Kidney epithelial cell (primary cell): ENCODE results near the gene REPS1. TPM values are rescaled to one million over a fixed set of nuclear protein-coding genes. Genes with fewer than 3 reads are reported as not detected.

Experiments
- DNase-seq: peaks from one replicate; pipeline ENCODE4 v3.0.0-alpha.2; 2010; ENCODE audit warnings: low read depth
- H3K27me3 ChIP-seq: 2 replicates; pipeline ENCODE4 v1.6.0; 2011; ENCODE audit warnings: low read length; ENCODE audit not compliant: control insufficient read depth, insufficient read depth
- H3K36me3 ChIP-seq: 2 replicates; pipeline ENCODE4 v1.5.1; 2011; ENCODE audit warnings: low read length; ENCODE audit not compliant: control insufficient read depth, insufficient read depth
- H3K4me3 ChIP-seq: 2 replicates; pipeline ENCODE4 v1.5.1; 2011; ENCODE audit warnings: low read depth, mild to moderate bottlenecking, control low read depth, low read length
- CTCF ChIP-seq: IDR thresholded peaks from 2 replicates; pipeline ENCODE4 v1.5.1; 2011; ENCODE audit warnings: mild to moderate bottlenecking, moderate library complexity, low read length, control low read depth, inconsistent platforms; ENCODE audit not compliant: insufficient read depth, poor library complexity, severe bottlenecking
- total RNA-seq: library from RNA; depleted of rRNA; stranded (reverse); fragments of >200 nt; gene quantifications from 2 replicates; pipeline ENCODE4 v1.2.3, GENCODE V29; 2015

Gene REPS1
- total RNA-seq, 1 donor from 2014 or later, result 40.7 TPM

DNA sequence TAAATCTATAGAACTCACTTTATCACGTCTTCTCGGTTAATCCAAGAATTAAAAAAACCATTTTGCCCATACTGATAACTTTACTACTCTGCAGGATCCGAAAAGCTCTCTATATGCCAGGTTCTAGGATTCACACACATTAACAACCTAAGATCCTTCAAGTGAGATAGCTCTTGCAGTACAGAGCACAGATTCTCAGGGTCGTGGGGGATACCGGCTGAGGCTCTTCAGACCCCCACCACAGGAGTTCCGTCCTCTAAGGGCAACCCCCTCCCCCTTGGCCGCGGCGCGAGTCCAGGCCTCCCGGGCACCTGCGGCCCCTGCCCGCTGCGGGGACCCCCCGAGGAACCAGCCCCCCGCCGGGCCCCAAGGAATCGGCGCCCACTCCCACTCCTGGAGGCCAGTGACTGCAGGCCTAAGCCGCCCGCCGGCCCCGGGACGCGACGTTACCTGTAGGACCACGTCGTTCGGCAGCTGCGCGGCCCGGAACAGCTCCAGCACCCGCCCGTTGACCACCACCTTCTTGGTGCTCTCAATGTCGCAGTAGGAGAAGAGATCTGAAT, 892 bp downstream of the REPS1 start:
- DNase-seq, result no peak
- Histone ChIP-seq H3K27me3 (no peaks in the 10 kb centered on the region), H3K36me3 (no peaks in the 10 kb centered on the region), H3K4me3 (peak overlapping the region; percentile 90)
- no peak for TF ChIP-seq CTCF

DNA sequence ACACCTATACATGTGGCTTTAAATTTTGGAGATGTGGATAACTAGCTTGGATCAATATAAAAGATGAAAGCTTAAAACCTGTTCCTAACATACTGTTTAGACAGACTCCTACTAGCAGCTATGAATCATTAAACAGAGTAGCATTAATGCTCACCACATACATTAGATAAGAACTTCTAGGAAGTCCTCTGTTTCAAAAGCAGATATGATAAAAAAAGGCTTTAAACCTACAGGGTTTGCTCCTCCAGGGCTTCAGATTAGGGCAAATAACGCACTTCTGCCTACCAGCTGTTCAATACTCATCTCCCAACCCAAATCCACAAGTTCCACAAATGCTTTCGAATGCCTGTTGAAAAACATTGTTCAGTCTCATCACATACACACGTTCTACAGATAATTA, 1.5 kb downstream of the REPS1 start:
- DNase-seq, result no peak
- no peaks in the 10 kb centered on the region for H3K27me3 ChIP-seq
- peak overlapping the region; percentile 90 for H3K4me3 ChIP-seq
- TF ChIP-seq CTCF, result no peak
- no peaks in the 10 kb centered on the region for H3K36me3 ChIP-seq

- H3K4me3 ChIP-seq, result no peak overlapping the region
- no peak for TF ChIP-seq CTCF
- H3K27me3 ChIP-seq, result no peaks in the 10 kb centered on the region
- no peak for DNase-seq
- H3K36me3 ChIP-seq, result no peaks in the 10 kb centered on the region
These were observed 6.6 kb downstream of the REPS1 start for GRCh38 chr6:138981416-138981815.

GRCh38 chr6:138979813-138980668, 8.0 kb downstream of the REPS1 start:
- Histone ChIP-seq H3K4me3 (no peak overlapping the region), H3K27me3 (no peaks in the 10 kb centered on the region), H3K36me3 (no peaks in the 10 kb centered on the region)
- DNase-seq, result no peak
- TF ChIP-seq CTCF, result no peak

GRCh38 chr6:138979365-138979764, 8.7 kb downstream of the REPS1 start:
- Histone ChIP-seq H3K4me3 (no peak overlapping the region), H3K27me3 (no peaks in the 10 kb centered on the region), H3K36me3 (no peaks in the 10 kb centered on the region)
- no peak for DNase-seq
- no peak for TF ChIP-seq CTCF
